B cell (primary cell): ENCODE measurements around the gene RCHY1. TPM values are rescaled to one million over a fixed set of nuclear protein-coding genes. Genes with fewer than 3 reads are reported as not detected.

ENCODE experiments used
- ATAC-seq: fragments of 200-7000 bp; cut with Tn5 transposase; one replicate; pipeline ENCODE4 v1.10.0; 2021; ENCODE audit warnings: low read depth, mild to moderate bottlenecking, moderate number of reproducible peaks, moderate library complexity
- CTCF ChIA-PET: fragments of 350-600 bp; sonication (Branson Sonifier 250); formaldehyde crosslinking; loops from one replicate; lab custom pipeline; 2021; ENCODE audit warnings: antibody characterized with exemption, inconsistent platforms; lab: Charles Lee
- POLR2A ChIA-PET: fragments of 350-600 bp; sonication (Branson Sonifier 250); formaldehyde crosslinking; loops from one replicate; lab custom pipeline; 2021; ENCODE audit warnings: antibody characterized with exemption; lab: Charles Lee
- DNase-seq: peaks from one replicate; pipeline ENCODE4 v3.0.0; 2013
- H2AFZ ChIP-seq: 2 replicates; pipeline ENCODE4 v1.6.1; 2012; ENCODE audit warnings: mild to moderate bottlenecking, low read depth, low read length; ENCODE audit not compliant: insufficient read depth, poor library complexity, severe bottlenecking
- H3K27ac ChIP-seq, 2 donors: 1 replicate in 1 of 2; 2 replicates in 1 of 2; pipeline ENCODE4 v1.5.1; 2012 to 2013; ENCODE audit warnings: low read length in 2 of 2, mild to moderate bottlenecking in 2 of 2, moderate library complexity in 1 of 2
- H3K27me3 ChIP-seq, 4 experiments: fragments of 200-600 bp in 1 of 4; sonication (generic) in 1 of 4; replicated peaks in 1 of 4; 1 replicate in 2 of 4; 2 replicates in 2 of 4; pipeline versions ENCODE4 v1.6.1 to v1.7.0; 2013 to 2016; ENCODE audit warnings: low read length in 3 of 4, mild to moderate bottlenecking in 2 of 4, mixed read lengths in 1 of 4, moderate library complexity in 1 of 4; ENCODE audit not compliant: insufficient read depth in 4 of 4, control insufficient read depth in 3 of 4; ENCODE audit errors: control extremely low read depth in 1 of 4
- H3K36me3 ChIP-seq, 2 experiments: replicated peaks in 1 of 2; 1 replicate in 1 of 2; 2 replicates in 1 of 2; pipeline versions ENCODE4 v1.6.1 to v1.7.1; 2013; ENCODE audit warnings: low read length in 1 of 2; ENCODE audit not compliant: insufficient read depth in 2 of 2, control insufficient read depth in 1 of 2; ENCODE audit errors: control extremely low read depth in 1 of 2, extremely low read depth in 1 of 2
- H3K4me1 ChIP-seq, 2 donors: fragments of 200-600 bp in 1 of 2; sonication (generic) in 1 of 2; 1 replicate in 1 of 2; 2 replicates in 1 of 2; pipeline versions ENCODE4 v1.5.1 to v1.6.1; 2013 to 2017; ENCODE audit warnings: low read length in 2 of 2; ENCODE audit not compliant: control insufficient read depth in 2 of 2, insufficient read depth in 2 of 2
- H3K4me2 ChIP-seq: replicated peaks from 2 replicates; pipeline ENCODE3; 2012; ENCODE audit warnings: mild to moderate bottlenecking, low read depth, low read length; ENCODE audit not compliant: poor library complexity, severe bottlenecking
- H3K4me3 ChIP-seq, 5 experiments: fragments of 200-600 bp in 1 of 5; sonication (generic) in 1 of 5; 1 replicate in 3 of 5; 2 replicates in 2 of 5; pipeline versions ENCODE4 v1.5.1 to v1.7.0; 2011 to 2016; ENCODE audit warnings: low read length in 4 of 5, mild to moderate bottlenecking in 4 of 5, low read depth in 2 of 5, control low read depth in 1 of 5, moderate library complexity in 1 of 5; ENCODE audit not compliant: insufficient read depth in 1 of 5; ENCODE audit errors: control extremely low read depth in 1 of 5, extremely low read depth in 1 of 5
- H3K79me2 ChIP-seq: fragments of 200-600 bp; sonication (generic); one replicate; pipeline ENCODE4 v1.6.0; 2016; ENCODE audit warnings: low read length; ENCODE audit not compliant: control insufficient read depth, insufficient read depth
- H3K9ac ChIP-seq: fragments of 200-600 bp; sonication (generic); 2 replicates; pipeline ENCODE4 v1.6.1; 2017; ENCODE audit warnings: mild to moderate bottlenecking, low read length, moderate library complexity
- H3K9me3 ChIP-seq, 3 donors: one replicate each; pipeline versions ENCODE4 v1.6.1 to v1.7.1; 2013; ENCODE audit warnings: low read length in 2 of 3; ENCODE audit not compliant: control insufficient read depth in 2 of 3, insufficient read depth in 1 of 3; ENCODE audit errors: control extremely low read depth in 1 of 3
- H4K20me1 ChIP-seq: 2 replicates; pipeline ENCODE4 v1.6.0; 2012; ENCODE audit warnings: mild to moderate bottlenecking, low read length; ENCODE audit not compliant: insufficient read depth, control insufficient read depth, poor library complexity, severe bottlenecking
- H3K27ac Mint-ChIP-seq: one replicate; pipeline ENCODE4 v1.8.0; 2021; ENCODE audit warnings: mixed read lengths
- H3K27me3 Mint-ChIP-seq: one replicate; pipeline ENCODE4 v1.8.0; 2021; ENCODE audit warnings: mixed read lengths
- H3K4me1 Mint-ChIP-seq: one replicate; pipeline ENCODE4 v1.8.0; 2021; ENCODE audit warnings: mixed read lengths
- H3K4me3 Mint-ChIP-seq: one replicate; pipeline ENCODE4 v1.8.0; 2021; ENCODE audit warnings: mixed read lengths
- H3K9me3 Mint-ChIP-seq: one replicate; pipeline ENCODE4 v1.8.0; 2022; ENCODE audit warnings: mixed read lengths; ENCODE audit not compliant: insufficient read depth
- EZH2 ChIP-seq: IDR thresholded peaks from 2 replicates; pipeline ENCODE4 v1.6.1; 2012; ENCODE audit warnings: borderline replicate concordance, low read depth, mild to moderate bottlenecking, moderate library complexity, low read length; ENCODE audit not compliant: insufficient read depth, poor library complexity, severe bottlenecking
- WGBS: methylation state at CpG from one replicate; pipeline ENCODE4 v1.1.5; 2013; ENCODE audit warnings: missing lambda C conversion rate; ENCODE audit not compliant: insufficient coverage; 5-methylcytosine and 5-hydroxymethylcytosine counted together
- intact Hi-C: fragments of 100-400 bp; cut with micrococcal nuclease; formaldehyde crosslinking; loops from one replicate; pipeline ENCODE4 v1.10.0; 2022
- polyA plus RNA-seq: library from polyadenylated mRNA; depleted of rRNA; stranded (reverse); fragments of >200 nt; gene quantifications from 2 replicates; pipeline ENCODE4 v1.2.3, GENCODE V29; 2012
- total RNA-seq, 2 donors: library from RNA; stranded (reverse); fragments of 120-200 nt in 1 of 2; gene quantifications; 1 replicate in 1 of 2; 2 replicates in 1 of 2; pipeline versions ENCODE4 v1.2.3 to v1.2.4, GENCODE V29; 2013 to 2022
- TF ChIP-seq, protein P1 (sequence below): fragments of 200-600 bp; IDR thresholded peaks from one replicate; pipeline ENCODE4 v1.8.0; 2022; ENCODE audit warnings: antibody characterized with exemption, mild to moderate bottlenecking

RCHY1 gene
- total and polyA plus RNA-seq, 2 donors (not counting 1 experiment from before 2014, with no cell fraction given) = 19.8 to 33.3 TPM

DNA sequence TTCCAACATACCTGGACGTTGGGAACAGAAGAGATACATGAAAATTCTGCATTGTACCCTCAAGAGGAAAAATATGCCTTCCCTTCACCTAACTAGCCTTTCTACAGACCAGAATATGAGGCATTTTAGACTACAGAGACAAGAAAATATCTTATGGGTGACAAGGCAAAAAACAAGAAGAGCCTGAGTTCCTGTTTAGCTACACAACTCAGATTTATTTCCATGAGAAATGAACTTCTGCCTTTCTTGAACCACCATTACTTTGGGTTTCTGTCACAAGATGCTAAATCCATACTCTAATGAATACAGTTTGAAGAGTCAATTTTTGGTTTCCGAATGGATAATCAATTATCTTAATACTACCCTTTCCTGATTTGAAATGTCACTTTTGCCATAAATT, 18.7 kb downstream of the RCHY1 start:
- Histone ChIP-seq H3K27me3 (no peaks in the 10 kb centered on the region), H2AFZ (no peak overlapping the region), H3K4me1 (no peaks in the 10 kb centered on the region), H4K20me1 (peaks cover 10% of the 10 kb centered on the region), H3K27ac (no peak overlapping the region), H3K4me3 (no peak overlapping the region), H3K9me3 (peaks cover 0 to 4% (median 0%) of the 10 kb centered on the region in 3 donors), H3K36me3 (peaks cover 29 to 48% of the 10 kb centered on the region in 2 experiments), H3K4me2 (no peak overlapping the region), H3K79me2 (peaks cover 35% of the 10 kb centered on the region), H3K9ac (no peak overlapping the region)
- DNase-seq (no peak), ATAC-seq (no peak)
- Mint-ChIP-seq H3K4me3 (no peak overlapping the region), H3K4me1 (no peaks in the 10 kb centered on the region), H3K27me3 (no peaks in the 10 kb centered on the region), H3K9me3 (no peaks in the 10 kb centered on the region), H3K27ac (no peak overlapping the region)
- ChIA-PET CTCF (interaction anchor here (1.9 kb wide), 1 partner anchor 621 kb away, joined by 4 read pairs; no protein-coding TSS in a partner anchor), POLR2A (no interaction called here)
- WGBS = no CpG with 5 or more reads among the region's 2 CpGs
- intact Hi-C loops = no loop called here
- TF ChIP-seq, protein P1, sequence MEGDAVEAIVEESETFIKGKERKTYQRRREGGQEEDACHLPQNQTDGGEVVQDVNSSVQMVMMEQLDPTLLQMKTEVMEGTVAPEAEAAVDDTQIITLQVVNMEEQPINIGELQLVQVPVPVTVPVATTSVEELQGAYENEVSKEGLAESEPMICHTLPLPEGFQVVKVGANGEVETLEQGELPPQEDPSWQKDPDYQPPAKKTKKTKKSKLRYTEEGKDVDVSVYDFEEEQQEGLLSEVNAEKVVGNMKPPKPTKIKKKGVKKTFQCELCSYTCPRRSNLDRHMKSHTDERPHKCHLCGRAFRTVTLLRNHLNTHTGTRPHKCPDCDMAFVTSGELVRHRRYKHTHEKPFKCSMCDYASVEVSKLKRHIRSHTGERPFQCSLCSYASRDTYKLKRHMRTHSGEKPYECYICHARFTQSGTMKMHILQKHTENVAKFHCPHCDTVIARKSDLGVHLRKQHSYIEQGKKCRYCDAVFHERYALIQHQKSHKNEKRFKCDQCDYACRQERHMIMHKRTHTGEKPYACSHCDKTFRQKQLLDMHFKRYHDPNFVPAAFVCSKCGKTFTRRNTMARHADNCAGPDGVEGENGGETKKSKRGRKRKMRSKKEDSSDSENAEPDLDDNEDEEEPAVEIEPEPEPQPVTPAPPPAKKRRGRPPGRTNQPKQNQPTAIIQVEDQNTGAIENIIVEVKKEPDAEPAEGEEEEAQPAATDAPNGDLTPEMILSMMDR = no peak
- no peak for TF ChIP-seq EZH2

- no peaks in the 10 kb centered on the region for H3K9me3 Mint-ChIP-seq
- intact Hi-C loops = no loop called here
- no peak overlapping the region for H3K27ac Mint-ChIP-seq
- Histone ChIP-seq H3K4me2 (no peak overlapping the region), H3K9ac (no peak overlapping the region), H3K79me2 (peaks cover 25% of the 10 kb centered on the region), H3K4me3 (no peak overlapping the region), H3K9me3 (peaks cover 0 to 4% (median 0%) of the 10 kb centered on the region in 3 donors), H3K27me3 (no peaks in the 10 kb centered on the region), H3K4me1 (no peaks in the 10 kb centered on the region), H2AFZ (no peak overlapping the region), H3K36me3 (peaks cover 26 to 55% of the 10 kb centered on the region in 2 experiments), H3K27ac (no peak overlapping the region), H4K20me1 (peaks cover 7% of the 10 kb centered on the region)
- POLR2A ChIA-PET = no interaction called here
- H3K27me3 Mint-ChIP-seq = no peaks in the 10 kb centered on the region
- CTCF ChIA-PET = no interaction called here
- no peak for TF ChIP-seq EZH2
- TF ChIP-seq, protein P1 = no peak
- H3K4me1 Mint-ChIP-seq = no peaks in the 10 kb centered on the region
- no peak for ATAC-seq
- DNase-seq = no peak
- H3K4me3 Mint-ChIP-seq = no peak overlapping the region
- no CpG with 5 or more reads among the region's 1 CpG for WGBS
These were observed 19.6 kb downstream of the RCHY1 start for GRCh38 chr4:75494563-75494962.
